Aorta (tissue), 5 donors: ENCODE data around the gene LRRC4C. TPM values are rescaled to one million over a fixed set of nuclear protein-coding genes. Genes with fewer than 3 reads are reported as not detected.

Experiments
- ATAC-seq: fragments of 200-7000 bp; cut with Tn5 transposase; one replicate; pipeline ENCODE4 v1.9.1; 2022; ENCODE audit warnings: moderate library complexity; ENCODE audit not compliant: low FRiP score
- DNase-seq, 2 donors: peaks; one replicate each; pipeline ENCODE4 v3.0.0-alpha.2; 2020
- H3K27ac ChIP-seq, 2 donors: one replicate each; pipeline ENCODE4 v1.5.1; 2013; ENCODE audit warnings: low read length in 2 of 2, mild to moderate bottlenecking in 2 of 2, moderate library complexity in 2 of 2, control low read depth in 1 of 2, inconsistent platforms in 1 of 2, low read depth in 1 of 2
- H3K27me3 ChIP-seq, 2 donors: one replicate each; pipeline ENCODE4 v1.6.1; 2013; ENCODE audit warnings: control low read depth in 1 of 2, low read length in 1 of 2, mild to moderate bottlenecking in 1 of 2, moderate library complexity in 1 of 2; ENCODE audit not compliant: insufficient read depth in 2 of 2, control insufficient read depth in 1 of 2
- H3K36me3 ChIP-seq, 2 donors: one replicate each; pipeline ENCODE4 v1.6.1; 2013; ENCODE audit warnings: control low read depth in 1 of 2, low read length in 1 of 2, mild to moderate bottlenecking in 1 of 2; ENCODE audit not compliant: insufficient read depth in 2 of 2, control insufficient read depth in 1 of 2
- H3K4me1 ChIP-seq, 2 donors: one replicate each; pipeline ENCODE4 v1.6.1; 2013; ENCODE audit warnings: low read length in 2 of 2, control low read depth in 1 of 2, mild to moderate bottlenecking in 1 of 2, moderate library complexity in 1 of 2; ENCODE audit not compliant: insufficient read depth in 2 of 2, control insufficient read depth in 1 of 2
- H3K4me3 ChIP-seq, 2 donors: one replicate each; pipeline ENCODE4 v1.5.1; 2013; ENCODE audit warnings: low read length in 2 of 2, control low read depth in 1 of 2, mild to moderate bottlenecking in 1 of 2
- H3K9me3 ChIP-seq: one replicate; pipeline ENCODE4 v1.6.1; 2013; ENCODE audit warnings: mild to moderate bottlenecking, low read length; ENCODE audit not compliant: control insufficient read depth
- WGBS, 2 donors: extraction: QIAGEN DNeasy Blood & Tissue Kit; methylation state at CpG; one replicate each; pipeline ENCODE4 v1.1.7; 2013; 5-methylcytosine and 5-hydroxymethylcytosine counted together
- intact Hi-C, 2 donors: fragments of 100-400 bp; cut with DNase I; formaldehyde crosslinking; loops; one replicate each; pipeline versions ENCODE4 v1.14.2 to v1.15.0; 2022
- polyA plus RNA-seq, 2 donors: library from polyadenylated mRNA; stranded (reverse); fragments of 200-250 nt; gene quantifications; one replicate each; pipeline ENCODE4 v1.2.3, GENCODE V29; 2013
- total RNA-seq, 2 donors: library from RNA; stranded (reverse); fragmentation: NEBNext Ultra II Directional; extraction: Animal tissue kit (Norgen Biotek cat#: 25700); gene quantifications; one replicate each; pipeline ENCODE4 v1.2.1, GENCODE V29; 2021
- donor health status: healthy with polysubstance abuse.
- donor health status: Bipolar disorder and iron deficiency.
- donor health status: DM: no; HTN: no; CAD: no.
- donor health status: DM: no; HTN: no; CAD: no.
- donor health status: DM: yes; HTN: yes; CAD: no.

LRRC4C gene
- total and polyA plus RNA-seq, 4 donors, result 0.63 to 1.9 (median 0.97) TPM

GRCh38 chr11:41479179-41479578 is 19.7 kb upstream of the LRRC4C start:
- no peaks in the 10 kb centered on the region for H3K4me1 ChIP-seq
- intact Hi-C loops, result no loop called here
- no peaks in the 10 kb centered on the region for H3K27me3 ChIP-seq
- no peak for DNase-seq
- 71 to 84% methylated on average over 1 of the region's 1 CpG for WGBS, 2 donors
- no peak overlapping the region for H3K27ac ChIP-seq
- H3K36me3 ChIP-seq, result no peaks in the 10 kb centered on the region
- ATAC-seq, result no peak
- H3K9me3 ChIP-seq, result peaks cover 3% of the 10 kb centered on the region
- H3K4me3 ChIP-seq, result no peak overlapping the region

DNA sequence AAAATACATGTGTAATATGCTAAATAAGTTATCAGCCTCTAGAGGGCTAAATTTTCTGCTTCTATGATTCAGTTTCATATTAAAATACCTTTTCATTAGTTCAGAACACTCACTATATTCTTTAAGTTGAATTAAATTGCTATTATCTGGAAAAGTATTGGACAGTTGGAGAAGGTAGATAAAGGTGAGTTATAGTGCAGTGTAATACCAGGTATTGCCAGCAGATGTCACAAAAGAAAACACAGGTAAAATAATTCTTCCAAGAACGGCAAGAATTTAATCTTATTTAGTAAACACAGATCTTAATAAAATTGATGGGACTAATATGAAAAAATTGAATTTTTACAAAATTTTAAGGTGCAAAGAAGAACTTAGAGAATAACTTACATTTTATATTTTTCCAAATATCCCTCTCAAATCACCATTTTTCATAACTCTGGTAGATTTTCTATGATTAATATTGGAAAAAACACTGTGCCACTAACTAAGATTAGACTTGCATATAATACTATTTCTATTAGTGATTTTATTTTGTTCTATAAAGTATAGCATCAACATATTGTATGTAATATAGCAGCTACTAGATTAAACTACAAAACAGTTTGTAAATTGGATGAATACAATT is 1.7 kb upstream of the LRRC4C start:
- DNase-seq, result no peak
- intact Hi-C loops, result no loop called here
- no peaks in the 10 kb centered on the region for H3K9me3 ChIP-seq
- ATAC-seq, result no peak
- H3K4me1 ChIP-seq, result no peaks in the 10 kb centered on the region
- H3K4me3 ChIP-seq, result no peak overlapping the region
- no peaks in the 10 kb centered on the region for H3K27me3 ChIP-seq
- WGBS, 2 donors, result 8 to 15% methylated on average over 1 of the region's 1 CpG
- H3K36me3 ChIP-seq, result no peaks in the 10 kb centered on the region
- H3K27ac ChIP-seq, result no peak overlapping the region

GRCh38 chr11:41458641-41459040 is 811 bp downstream of the LRRC4C start:
- WGBS, 2 donors, result 5 to 10% methylated on average over 7 of the region's 7 CpGs
- H3K4me1 ChIP-seq, result no peaks in the 10 kb centered on the region
- H3K36me3 ChIP-seq, result no peaks in the 10 kb centered on the region
- H3K4me3 ChIP-seq, result no peak overlapping the region
- no peaks in the 10 kb centered on the region for H3K9me3 ChIP-seq
- ATAC-seq, result no peak
- H3K27ac ChIP-seq, result no peak overlapping the region
- H3K27me3 ChIP-seq, result no peaks in the 10 kb centered on the region
- intact Hi-C loops, result loop anchor here in 1 of 2 donors (10.0 kb wide), 1 partner anchor 1066 kb away; no protein-coding TSS in a partner anchor
- no peak for DNase-seq

- H3K27ac ChIP-seq, result no peak overlapping the region
- ATAC-seq, result no peak
- H3K4me3 ChIP-seq, result no peak overlapping the region
- no peaks in the 10 kb centered on the region for H3K36me3 ChIP-seq
- H3K4me1 ChIP-seq, result no peaks in the 10 kb centered on the region
- no peaks in the 10 kb centered on the region for H3K27me3 ChIP-seq
- H3K9me3 ChIP-seq, result no peaks in the 10 kb centered on the region
- WGBS, 2 donors, result 3 to 22% methylated on average over 4 of the region's 4 CpGs
- DNase-seq, result no peak
- intact Hi-C loops, result loop anchor here in 1 of 2 donors (10.0 kb wide), 1 partner anchor 1067 kb away; no protein-coding TSS in a partner anchor
These were observed 1.3 kb downstream of the LRRC4C start for GRCh38 chr11:41458154-41458553.

- ATAC-seq (no peak), DNase-seq (no peak)
- H3K27ac ChIP-seq, result no peak overlapping the region
- H3K27me3 ChIP-seq, result no peaks in the 10 kb centered on the region
- no peaks in the 10 kb centered on the region for H3K9me3 ChIP-seq
- intact Hi-C loops, result loop anchor here in 1 of 2 donors (10.0 kb wide), 1 partner anchor 1067 kb away; no protein-coding TSS in a partner anchor
- no peaks in the 10 kb centered on the region for H3K4me1 ChIP-seq
- 31 to 47% methylated on average over 3 of the region's 3 CpGs for WGBS, 2 donors
- H3K36me3 ChIP-seq, result no peaks in the 10 kb centered on the region
- H3K4me3 ChIP-seq, result no peak overlapping the region
These were observed 2.0 kb downstream of the LRRC4C start for GRCh38 chr11:41457216-41458014.

GRCh38 chr11:41456269-41456668 is 3.2 kb downstream of the LRRC4C start:
- H3K9me3 ChIP-seq, result no peaks in the 10 kb centered on the region
- no peak overlapping the region for H3K4me3 ChIP-seq
- ATAC-seq (no peak), DNase-seq (no peak)
- no peaks in the 10 kb centered on the region for H3K27me3 ChIP-seq
- no peaks in the 10 kb centered on the region for H3K36me3 ChIP-seq
- no peaks in the 10 kb centered on the region for H3K4me1 ChIP-seq
- no peak overlapping the region for H3K27ac ChIP-seq
- intact Hi-C loops, result loop anchor here in 1 of 2 donors (10.0 kb wide), 1 partner anchor 1069 kb away; no protein-coding TSS in a partner anchor
- 9 to 28% methylated on average over 1 of the region's 1 CpG for WGBS, 2 donors

GRCh38 chr11:41451011-41451410 is 8.4 kb downstream of the LRRC4C start:
- no peaks in the 10 kb centered on the region for H3K4me1 ChIP-seq
- H3K27ac ChIP-seq, result no peak overlapping the region
- WGBS, 2 donors, result 53 to 64% methylated on average over 3 of the region's 3 CpGs
- intact Hi-C loops, result loop anchor here in 1 of 2 donors (10.0 kb wide), 1 partner anchor 1074 kb away; no protein-coding TSS in a partner anchor
- no peaks in the 10 kb centered on the region for H3K36me3 ChIP-seq
- DNase-seq (no peak), ATAC-seq (no peak)
- H3K27me3 ChIP-seq, result no peaks in the 10 kb centered on the region
- no peak overlapping the region for H3K4me3 ChIP-seq
- peaks cover 1% of the 10 kb centered on the region for H3K9me3 ChIP-seq

- no peak overlapping the region for H3K27ac ChIP-seq
- ATAC-seq, result no peak
- no peak overlapping the region for H3K4me3 ChIP-seq
- H3K4me1 ChIP-seq, result no peaks in the 10 kb centered on the region
- WGBS, 2 donors, result 64% methylated on average over 2 of the region's 2 CpGs
- H3K36me3 ChIP-seq, result no peaks in the 10 kb centered on the region
- peaks cover 1% of the 10 kb centered on the region for H3K9me3 ChIP-seq
- intact Hi-C loops, result loop anchor here in 1 of 2 donors (10.0 kb wide), 1 partner anchor 1075 kb away; no protein-coding TSS in a partner anchor
- no peaks in the 10 kb centered on the region for H3K27me3 ChIP-seq
- no peak for DNase-seq
These were observed 9.9 kb downstream of the LRRC4C start for GRCh38 chr11:41449483-41450050.
